ENCODE results near the gene FBXL4.
A peak's percentile ranks its signal among the peaks of the same experiment; 100 is the strongest.

FBXL4 gene

GRCh38 chr6:98843271-98844243 lies 104.2 kb downstream of the FBXL4 start:
- in situ Hi-C loops (cut with MboI; ENCODE audit: low sequenced_read_pairs, unreplicated experiment), result loop anchor here (25.0 kb wide), 2 partner anchors 269 to 1331 kb away; no protein-coding TSS in a partner anchor
- no peak for TF ChIP-seq CTCF (IDR thresholded peaks at IDR 0.05; ENCODE audit: borderline replicate concordance, control extremely low read depth, extremely low read depth, insufficient read depth, missing control alignments)
- DNase-seq (ENCODE audit: low spot score), result peak; percentile 32

GRCh38 chr6:98842342-98843180 lies 105.2 kb downstream of the FBXL4 start:
- in situ Hi-C loops (cut with MboI; ENCODE audit: low sequenced_read_pairs, unreplicated experiment), result loop anchor here (25.0 kb wide), 2 partner anchors 270 to 1330 kb away; no protein-coding TSS in a partner anchor
- TF ChIP-seq CTCF (IDR thresholded peaks at IDR 0.05; ENCODE audit: borderline replicate concordance, control extremely low read depth, extremely low read depth, insufficient read depth, missing control alignments), result no peak
- no peak for DNase-seq (ENCODE audit: low spot score)

- no peak for TF ChIP-seq CTCF (IDR thresholded peaks at IDR 0.05; ENCODE audit: borderline replicate concordance, control extremely low read depth, extremely low read depth, insufficient read depth, missing control alignments)
- DNase-seq (ENCODE audit: low spot score), result no peak
- in situ Hi-C loops (cut with MboI; ENCODE audit: low sequenced_read_pairs, unreplicated experiment), result loop anchor here (25.0 kb wide), 2 partner anchors 271 to 1329 kb away; no protein-coding TSS in a partner anchor
Measured at GRCh38 chr6:98841621-98842341, 106.0 kb downstream of the FBXL4 start.

DNA sequence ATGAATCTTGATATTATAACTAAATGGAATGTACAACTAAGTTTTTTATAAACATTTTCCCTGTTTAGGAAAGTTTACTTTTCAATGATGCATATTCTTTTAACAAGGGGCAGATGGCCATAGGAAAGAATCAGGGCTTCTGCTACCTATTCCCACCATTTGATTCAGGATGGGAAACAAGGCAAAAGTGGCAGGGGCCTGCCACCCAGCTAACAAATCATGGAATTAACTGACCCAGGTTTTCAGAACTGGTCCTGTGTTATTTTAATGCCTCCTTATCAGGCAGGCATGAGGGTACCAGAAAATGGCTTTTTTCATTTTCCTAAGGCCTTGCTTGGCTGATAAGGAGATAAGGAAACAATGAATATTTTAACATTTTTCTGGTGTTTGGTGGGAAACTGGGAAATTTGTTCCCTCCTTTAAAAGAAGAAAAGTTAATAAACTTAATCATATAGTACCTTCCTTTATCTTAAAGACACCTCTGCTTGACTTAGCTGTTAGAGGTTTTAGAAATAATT lies 106.7 kb downstream of the FBXL4 start:
- in situ Hi-C loops (cut with MboI; ENCODE audit: low sequenced_read_pairs, unreplicated experiment), result loop anchor here (25.0 kb wide), 2 partner anchors 271 to 1329 kb away; no protein-coding TSS in a partner anchor
- TF ChIP-seq CTCF (IDR thresholded peaks at IDR 0.05; ENCODE audit: borderline replicate concordance, control extremely low read depth, extremely low read depth, insufficient read depth, missing control alignments), result no peak
- DNase-seq (ENCODE audit: low spot score), result no peak

GRCh38 chr6:98840385-98840784 lies 107.4 kb downstream of the FBXL4 start:
- TF ChIP-seq CTCF (IDR thresholded peaks at IDR 0.05; ENCODE audit: borderline replicate concordance, control extremely low read depth, extremely low read depth, insufficient read depth, missing control alignments), result no peak
- in situ Hi-C loops (cut with MboI; ENCODE audit: low sequenced_read_pairs, unreplicated experiment), result loop anchor here (25.0 kb wide), 2 partner anchors 272 to 1328 kb away; no protein-coding TSS in a partner anchor
- no peak for DNase-seq (ENCODE audit: low spot score)

Measured in GM13976 (cell line).